Fibroblast of skin of right biceps (primary cell): Measurements from ENCODE around the gene SERTM2.
"Not testable (repeated sequence)": the region's sequence is repeated elsewhere in the genome, so short reads cannot be mapped to it uniquely, and the experiment has no call there.

Source experiments
- DNase-seq: peaks from one replicate; pipeline ENCODE4 v3.0.0-alpha.2; 2013

SERTM2 gene

GRCh38 chrX:111511477-111511876 is at the start of gene SERTM2:
Gene SERTM2, plus strand, starts transcription at chrX:111511645. Its CDS starts 7,213 bp downstream, at chrX:111518858.
- DNase-seq, result peak; percentile 16

GRCh38 chrX:111465669-111466068 is 45.8 kb upstream of the SERTM2 start:
- no peak for DNase-seq

GRCh38 chrX:111467896-111468295 is 43.5 kb upstream of the SERTM2 start:
- peak; percentile 0 for DNase-seq

- no peak for DNase-seq
Observed at GRCh38 chrX:111470681-111471403, 40.6 kb upstream of the SERTM2 start.

GRCh38 chrX:111481896-111482295 is 29.5 kb upstream of the SERTM2 start:
- DNase-seq, result no peak

GRCh38 chrX:111483135-111483534 is 28.3 kb upstream of the SERTM2 start:
- DNase-seq, result no peak

- no peak for DNase-seq
Observed at GRCh38 chrX:111483881-111484280, 27.6 kb upstream of the SERTM2 start.

- DNase-seq, result no peak
Observed at GRCh38 chrX:111490688-111491087, 20.8 kb upstream of the SERTM2 start.

- no peak for DNase-seq
Observed at GRCh38 chrX:111492085-111492484, 19.4 kb upstream of the SERTM2 start.

- DNase-seq, result no peak
Observed at GRCh38 chrX:111498538-111499103, 12.8 kb upstream of the SERTM2 start.

- DNase-seq, result no peak
Observed at GRCh38 chrX:111503485-111503993, 7.9 kb upstream of the SERTM2 start.

- DNase-seq, result no peak
Observed at GRCh38 chrX:111504941-111505340, 6.5 kb upstream of the SERTM2 start.

GRCh38 chrX:111505783-111506182 is 5.7 kb upstream of the SERTM2 start:
- no peak for DNase-seq

- peak; percentile 13 for DNase-seq
Observed at GRCh38 chrX:111506826-111507225, 4.6 kb upstream of the SERTM2 start.

GRCh38 chrX:111507933-111508332 is 3.5 kb upstream of the SERTM2 start:
- no peak for DNase-seq

- no peak for DNase-seq
Observed at GRCh38 chrX:111515298-111515697, 3.9 kb downstream of the SERTM2 start.

GRCh38 chrX:111518667-111519066 is 7.2 kb downstream of the SERTM2 start:
- DNase-seq, result no peak

- peak; percentile 70 for DNase-seq
Observed at GRCh38 chrX:111519215-111519614, 7.8 kb downstream of the SERTM2 start.

GRCh38 chrX:111520506-111520905 is 9.1 kb downstream of the SERTM2 start:
- no peak for DNase-seq

- DNase-seq, result peak; percentile 48
Observed at GRCh38 chrX:111521169-111521568, 9.7 kb downstream of the SERTM2 start.

GRCh38 chrX:111543212-111543741 is 31.8 kb downstream of the SERTM2 start:
- DNase-seq, result no peak

GRCh38 chrX:111549235-111549634 is 37.8 kb downstream of the SERTM2 start:
- not testable (repeated sequence) for DNase-seq

- no peak for DNase-seq
Observed at GRCh38 chrX:111555406-111555958, 44.0 kb downstream of the SERTM2 start.

GRCh38 chrX:111560801-111561200 is 49.4 kb downstream of the SERTM2 start:
- no peak for DNase-seq
